Endometrium (tissue), 2 donors: ENCODE results near the gene SNORC.

Experiments used
- FAIRE-seq: peaks from 2 replicates; lab custom pipeline; 2012; peaks lifted over from hg19 to GRCh38; lab: Jason Lieb, UNC
- donor health status: control.
- donor health status: control.

Gene SNORC

GRCh38 chr2:232926431-232926939 is 56.4 kb downstream of the SNORC start:
- no peak for FAIRE-seq

GRCh38 chr2:232927032-232927792 is 57.1 kb downstream of the SNORC start:
- FAIRE-seq = no peak

GRCh38 chr2:232927793-232928550 is 57.9 kb downstream of the SNORC start:
- no peak for FAIRE-seq
